ENCODE data around the gene ARIH2. TPM values are rescaled to one million over a fixed set of nuclear protein-coding genes. Genes with fewer than 3 reads are reported as not detected.
A peak's percentile ranks its signal among the peaks of the same experiment; 100 is the strongest.

The ARIH2 gene
- total RNA-seq, 2 experiments from 2014 or later: 91.0 to 95.0 TPM

DNA sequence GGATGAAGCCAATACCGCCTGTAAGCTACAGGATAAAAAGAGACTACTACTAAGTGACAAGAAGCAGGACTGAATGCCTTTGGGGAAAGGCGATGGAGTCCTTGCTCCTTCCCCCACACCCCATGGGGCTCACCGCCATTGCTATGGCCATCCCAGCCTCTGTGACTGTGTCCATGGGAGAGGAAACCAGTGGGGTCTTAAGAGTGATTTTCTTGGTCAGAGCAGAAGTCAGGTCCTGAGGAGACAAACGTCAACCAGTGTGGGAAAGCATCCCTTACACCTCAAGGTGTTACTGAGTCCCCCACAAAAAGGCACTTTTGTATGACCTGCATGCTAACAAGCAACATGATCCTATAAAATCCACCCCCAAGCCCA is 109.6 kb downstream of the ARIH2 start:
- peaks cover 50% of the 10 kb centered on the region for H3K4me1 Mint-ChIP-seq
- H3K4me3 Mint-ChIP-seq: peak overlapping the region; percentile 85
- H3K27me3 Mint-ChIP-seq: no peaks in the 10 kb centered on the region
- POLR2A ChIA-PET: interaction anchor here (1.1 to 1.5 kb wide), 2 partner anchors 21 to 65 kb away, joined by 3 to 5 read pairs; partner anchors contain the start of genes QRICH1 and WDR6
- H3K9me3 Mint-ChIP-seq: no peaks in the 10 kb centered on the region
- H3K27ac Mint-ChIP-seq: peak overlapping the region; percentile 91
- peaks cover 51% of the 10 kb centered on the region for H3K36me3 Mint-ChIP-seq (ENCODE audit: low read depth)
- no peak for DNase-seq
- CTCF ChIA-PET: interaction anchor here (1.1 to 1.9 kb wide), 3 partner anchors 12 to 21 kb away, joined by 3 to 8 read pairs (median 4); partner anchors contain the start of gene WDR6

DNA sequence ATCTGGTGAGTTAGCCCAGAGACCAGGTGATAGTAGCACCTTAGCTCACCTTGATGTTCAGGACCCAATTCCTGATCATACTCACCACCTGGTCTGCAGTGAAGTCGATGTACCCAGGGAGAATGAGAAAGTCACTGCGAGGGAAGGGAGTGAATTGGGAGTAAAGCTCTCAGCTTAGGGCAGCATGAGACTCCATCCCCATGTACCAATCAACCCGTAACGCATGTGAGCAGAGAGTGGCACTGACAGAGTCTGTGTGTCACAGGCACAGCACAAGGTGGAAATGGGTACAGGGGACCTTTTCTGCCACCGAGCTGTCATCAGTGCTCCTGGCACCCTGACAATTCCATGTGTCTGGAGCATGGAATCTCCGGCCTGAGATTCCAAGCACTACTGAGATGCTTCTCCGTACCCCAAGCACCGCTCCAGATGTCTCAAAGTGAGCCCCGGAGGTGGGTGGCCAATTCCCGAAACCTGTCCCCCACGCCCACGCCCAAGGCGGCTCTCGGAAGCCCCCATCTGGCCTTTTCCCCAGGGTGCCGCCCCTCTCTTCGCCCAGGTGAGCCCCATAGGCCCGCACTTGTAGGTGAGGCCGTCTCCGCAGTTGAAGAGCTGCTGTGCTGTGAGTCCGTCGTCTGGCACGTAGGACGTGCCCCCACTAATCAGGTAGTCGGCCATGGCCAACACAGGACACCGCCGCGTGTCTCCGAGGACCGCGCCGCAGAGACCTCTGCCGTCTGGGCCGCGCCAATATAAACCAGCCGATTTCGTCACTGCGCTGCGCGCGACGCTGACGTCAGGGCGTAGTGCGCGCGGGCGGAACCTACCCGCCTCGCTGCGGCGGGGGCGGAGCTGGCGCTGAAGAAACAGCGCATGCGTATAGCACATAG is 110.3 kb downstream of the ARIH2 start, which contains the start of gene IMPDH2:
Gene IMPDH2, minus strand, starts transcription at position 726 of the 890 bp plus-strand sequence. Its CDS starts 48 bp downstream, at position 678.
- Mint-ChIP-seq H3K4me1 (peaks cover 46% of the 10 kb centered on the region), H3K27ac (peak within 1 kb of the TSS; percentile 91), H3K36me3 (ENCODE audit: low read depth) (peaks cover 46% of the 10 kb centered on the region), H3K27me3 (no peaks in the 10 kb centered on the region), H3K4me3 (peak within 1 kb of the TSS; percentile 85), H3K9me3 (no peaks in the 10 kb centered on the region)
- ChIA-PET CTCF (interaction anchor here (0.6 to 1.9 kb wide), 5 partner anchors 12 to 115 kb away, joined by 3 to 8 read pairs (median 4); partner anchors contain the start of gene WDR6), POLR2A (interaction anchor here (0.5 to 1.5 kb wide), 5 partner anchors 8 to 247 kb away, joined by 3 to 5 read pairs (median 4); partner anchors contain the start of genes QRICH1 and WDR6)
- DNase-seq: peak; percentile 93

DNA sequence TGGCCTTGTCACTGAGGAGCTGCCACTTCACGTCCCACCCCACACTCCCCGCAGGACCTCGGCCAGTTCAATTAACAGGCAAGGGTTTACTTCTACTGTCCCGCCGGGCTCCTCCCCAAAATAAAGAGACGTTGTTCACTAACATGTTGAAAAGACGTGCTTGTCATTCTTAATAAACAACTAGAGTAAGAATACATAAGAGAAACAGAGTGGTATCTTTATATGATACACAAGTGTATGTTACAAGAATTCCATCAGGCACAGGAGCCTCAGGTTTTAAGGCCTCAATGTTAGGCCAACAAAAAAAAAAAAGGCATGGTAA is 110.9 kb downstream of the ARIH2 start:
- H3K4me3 Mint-ChIP-seq: peak overlapping the region; percentile 85
- no peaks in the 10 kb centered on the region for H3K9me3 Mint-ChIP-seq
- ChIA-PET CTCF (interaction anchor here (0.6 to 1.9 kb wide), 4 partner anchors 15 to 115 kb away, joined by 3 to 8 read pairs (median 5); partner anchors contain the start of gene WDR6), POLR2A (interaction anchor here (0.5 to 1.5 kb wide), 5 partner anchors 9 to 247 kb away, joined by 3 to 5 read pairs (median 4); partner anchors contain the start of genes QRICH1 and WDR6)
- H3K36me3 Mint-ChIP-seq (ENCODE audit: low read depth): peaks cover 43% of the 10 kb centered on the region
- DNase-seq: no peak
- H3K27me3 Mint-ChIP-seq: no peaks in the 10 kb centered on the region
- peak overlapping the region; percentile 91 for H3K27ac Mint-ChIP-seq
- H3K4me1 Mint-ChIP-seq: peaks cover 40% of the 10 kb centered on the region

DNA sequence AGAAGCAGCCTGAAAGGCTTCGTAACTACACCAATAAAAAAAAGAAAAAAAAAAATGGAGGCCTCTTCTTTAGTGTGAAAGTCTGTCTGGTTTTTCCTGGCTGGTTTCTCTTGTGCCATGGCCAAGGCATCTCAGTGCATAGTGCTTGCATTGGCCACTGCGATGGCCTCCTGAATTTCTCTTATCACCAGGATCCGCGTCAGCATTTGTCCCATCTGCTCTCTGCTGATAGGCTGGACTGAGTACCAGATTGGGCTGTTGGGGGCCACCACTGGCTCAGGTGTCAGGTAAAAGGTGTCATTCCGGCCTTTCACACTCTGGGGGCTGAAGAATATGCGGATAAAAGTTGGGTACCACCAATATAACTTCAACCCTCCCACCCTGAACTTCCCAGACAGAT is 111.7 kb downstream of the ARIH2 start:
- H3K4me1 Mint-ChIP-seq: peaks cover 34% of the 10 kb centered on the region
- peak overlapping the region; percentile 69 for H3K27ac Mint-ChIP-seq
- H3K4me3 Mint-ChIP-seq: no peak overlapping the region
- H3K36me3 Mint-ChIP-seq (ENCODE audit: low read depth): peaks cover 45% of the 10 kb centered on the region
- no peaks in the 10 kb centered on the region for H3K9me3 Mint-ChIP-seq
- H3K27me3 Mint-ChIP-seq: no peaks in the 10 kb centered on the region
- DNase-seq: no peak
- ChIA-PET POLR2A (interaction anchor here (0.6 kb wide), 1 partner anchor 358 kb away, joined by 3 read pairs; no protein-coding TSS in a partner anchor), CTCF (interaction anchor here (1.1 to 4.8 kb wide), 3 partner anchors 9 to 20 kb away, joined by 3 to 31 read pairs (median 4); partner anchors contain the start of gene NDUFAF3)

DNA sequence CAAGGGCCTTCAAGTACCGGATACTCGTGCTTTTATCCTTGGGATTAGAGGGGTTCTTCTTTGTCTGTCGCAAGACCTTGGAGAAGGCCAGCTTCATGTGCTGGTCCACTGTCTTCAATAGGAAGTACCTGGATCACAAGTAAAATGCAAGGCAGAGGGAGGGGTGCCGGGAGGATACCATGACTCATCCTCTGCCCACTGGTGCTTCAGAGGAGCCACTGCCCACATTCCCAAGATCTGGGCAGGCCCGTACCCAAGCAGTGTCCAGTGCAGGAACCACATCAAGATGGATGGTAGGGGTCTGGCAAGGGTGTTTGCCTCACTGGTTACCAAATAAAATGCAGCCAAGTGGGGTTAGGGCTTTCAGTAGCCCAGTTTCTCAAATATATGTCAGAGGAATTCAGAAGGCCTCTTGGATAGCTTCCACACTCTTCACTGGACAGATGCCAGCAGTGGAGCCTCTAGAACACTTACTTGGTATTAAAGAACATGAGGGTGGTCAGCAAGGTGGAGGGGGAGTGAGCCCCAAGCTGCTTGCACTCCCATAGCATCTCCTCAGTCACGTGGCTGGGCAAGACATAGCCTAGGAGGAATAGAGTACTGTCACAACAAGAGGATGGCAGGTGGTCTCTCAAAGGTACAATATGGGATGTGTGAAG is 114.1 kb downstream of the ARIH2 start:
- no peak for DNase-seq
- H3K4me1 Mint-ChIP-seq: peaks cover 17% of the 10 kb centered on the region
- no peaks in the 10 kb centered on the region for H3K27me3 Mint-ChIP-seq
- H3K4me3 Mint-ChIP-seq: no peak overlapping the region
- no peak overlapping the region for H3K27ac Mint-ChIP-seq
- ChIA-PET POLR2A (no interaction called here), CTCF (interaction anchor here (0.6 to 4.8 kb wide), 5 partner anchors 9 to 205 kb away, joined by 3 to 31 read pairs (median 3); partner anchors contain the start of gene NDUFAF3)
- H3K36me3 Mint-ChIP-seq (ENCODE audit: low read depth): peaks cover 39% of the 10 kb centered on the region
- no peaks in the 10 kb centered on the region for H3K9me3 Mint-ChIP-seq

DNA sequence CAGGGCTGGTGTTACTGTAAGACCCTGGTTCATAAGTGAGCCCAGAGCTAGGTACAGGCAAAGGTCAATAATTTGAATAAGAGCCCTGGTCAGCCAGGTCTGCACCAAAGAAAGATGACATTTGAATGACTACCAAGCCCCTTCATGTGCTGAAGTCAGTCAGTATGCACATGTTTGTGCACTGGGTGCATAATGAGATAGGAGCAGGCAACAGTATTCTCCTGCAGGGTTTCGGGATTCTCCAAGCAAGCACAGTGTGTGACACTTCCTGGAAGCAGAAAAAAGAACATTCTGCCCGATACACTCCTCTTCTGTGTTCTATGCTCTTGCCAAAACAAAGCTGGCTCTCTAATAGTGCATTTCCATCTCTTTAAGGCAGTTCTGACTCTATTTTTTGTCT is 116.0 kb downstream of the ARIH2 start:
- no peak for DNase-seq
- CTCF ChIA-PET: interaction anchor here (1.0 to 4.8 kb wide), 4 partner anchors 11 to 65 kb away, joined by 3 to 31 read pairs (median 7); partner anchors contain the start of gene NDUFAF3
- no peak overlapping the region for H3K4me3 Mint-ChIP-seq
- peaks cover 37% of the 10 kb centered on the region for H3K36me3 Mint-ChIP-seq (ENCODE audit: low read depth)
- no peaks in the 10 kb centered on the region for H3K27me3 Mint-ChIP-seq
- H3K9me3 Mint-ChIP-seq: no peaks in the 10 kb centered on the region
- H3K4me1 Mint-ChIP-seq: peaks cover 1% of the 10 kb centered on the region
- no peak overlapping the region for H3K27ac Mint-ChIP-seq
- POLR2A ChIA-PET: no interaction called here

DNA sequence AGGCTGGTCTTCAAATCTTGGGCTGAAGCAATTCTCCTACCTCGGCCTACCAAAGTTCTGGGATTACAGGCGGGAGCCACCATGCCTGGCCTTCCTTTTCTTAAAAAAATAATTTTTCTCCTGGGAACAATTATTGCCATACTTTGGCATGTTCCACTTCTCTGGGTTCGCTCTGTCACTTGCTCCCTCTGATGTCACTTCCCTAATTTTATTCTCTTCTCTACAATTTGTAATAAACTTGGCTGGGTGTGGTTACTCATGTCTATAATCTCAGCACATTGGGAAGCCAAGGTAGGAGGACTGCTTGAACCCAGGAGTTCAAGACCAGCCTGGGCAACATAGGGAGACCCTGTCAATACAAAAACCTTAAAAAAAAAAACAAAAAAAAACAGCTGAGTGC is 116.6 kb downstream of the ARIH2 start:
- no peak overlapping the region for H3K27ac Mint-ChIP-seq
- peaks cover 1% of the 10 kb centered on the region for H3K4me1 Mint-ChIP-seq
- ChIA-PET CTCF (interaction anchor here (1.5 kb wide), 1 partner anchor 10 kb away, joined by 7 read pairs; no protein-coding TSS in a partner anchor), POLR2A (no interaction called here)
- no peak for DNase-seq
- no peak overlapping the region for H3K4me3 Mint-ChIP-seq
- no peaks in the 10 kb centered on the region for H3K27me3 Mint-ChIP-seq
- H3K36me3 Mint-ChIP-seq (ENCODE audit: low read depth): peaks cover 41% of the 10 kb centered on the region
- no peaks in the 10 kb centered on the region for H3K9me3 Mint-ChIP-seq

Small RNA genes within 50 kb of the gene (microRNA-seq; reads per million reads assigned to microRNA genes)
- 6,140 reads per million, percentile 95 among the genes with 10 or more reads in this experiment for gene MIR191 (ENCODE audit: borderline microRNAs expressed, borderline replicate concordance)
- gene MIR425 (ENCODE audit: borderline microRNAs expressed, borderline replicate concordance): 5,769 reads per million, percentile 94 among the genes with 10 or more reads in this experiment

Other genes with a start within 250 kb of the ARIH2 start
- 10 to 100 TPM; 41.5 to 42.6 TPM for gene NCKIPSD, start 232.9 kb upstream of the ARIH2 start, total RNA-seq
- gene IP6K2, start 201.6 kb upstream of the ARIH2 start, total RNA-seq: 10 to 100 TPM; 56.6 to 61.2 TPM
- 10 to 100 TPM; 26.4 to 27.2 TPM for gene PRKAR2A, start 71.0 kb upstream of the ARIH2 start, total RNA-seq
- 10 to 100 TPM; 35.2 to 40.6 TPM for gene SLC25A20, start 20.0 kb upstream of the ARIH2 start, total RNA-seq
- 10 to 100 TPM; 45.3 to 47.6 TPM for gene P4HTM, start 71.4 kb downstream of the ARIH2 start, total RNA-seq
- 100 to 1,000 TPM; 144 to 157 TPM for gene WDR6, start 88.5 kb downstream of the ARIH2 start, total RNA-seq
- gene DALRD3, start 99.7 kb downstream of the ARIH2 start, total RNA-seq: 10 to 100 TPM; 20.7 to 22.0 TPM
- gene NDUFAF3, start 103.3 kb downstream of the ARIH2 start, total RNA-seq: 10 to 100 TPM; 84.5 to 93.2 TPM
- gene IMPDH2, start 110.6 kb downstream of the ARIH2 start, total RNA-seq: 100 to 1,000 TPM; 152 to 159 TPM
- 100 to 1,000 TPM; 140 to 164 TPM for gene QRICH1, start 175.2 kb downstream of the ARIH2 start, total RNA-seq
- gene QARS1, start 185.9 kb downstream of the ARIH2 start, total RNA-seq: 100 to 1,000 TPM; 246 to 326 TPM
- 10 to 100 TPM; 63.5 to 72.6 TPM for gene USP19, start 202.0 kb downstream of the ARIH2 start, total RNA-seq
- not detected for gene LAMB2, start 214.2 kb downstream of the ARIH2 start, total RNA-seq
- gene CCDC71, start 247.5 kb downstream of the ARIH2 start, total RNA-seq: 10 to 100 TPM; 21.7 to 22.2 TPM